ENCODE results near the gene TNPO1.

Gene TNPO1

GRCh38 chr5:72936893-72937292 is 120.4 kb downstream of the TNPO1 start:
- no peak for DNase-seq

- DNase-seq: no peak
Observed at GRCh38 chr5:72937517-72938061, 121.1 kb downstream of the TNPO1 start.

- DNase-seq: no peak
Observed at GRCh38 chr5:72938206-72938605, 121.7 kb downstream of the TNPO1 start.

GRCh38 chr5:72940082-72940481 is 123.6 kb downstream of the TNPO1 start:
- DNase-seq: no peak

GRCh38 chr5:72943307-72943706 is 126.8 kb downstream of the TNPO1 start:
- DNase-seq: no peak

GRCh38 chr5:72947498-72947897 is 131.0 kb downstream of the TNPO1 start:
- no peak for DNase-seq

- DNase-seq: no peak
Observed at GRCh38 chr5:72949481-72949880, 133.0 kb downstream of the TNPO1 start.

- DNase-seq: no peak
Observed at GRCh38 chr5:72951671-72952468, 135.4 kb downstream of the TNPO1 start.

GRCh38 chr5:72954389-72954788 is 137.9 kb downstream of the TNPO1 start:
- no peak for DNase-seq

GRCh38 chr5:72955143-72955767 is 138.8 kb downstream of the TNPO1 start:
- peak; percentile 23 for DNase-seq

- DNase-seq: peak; percentile 88
Observed at GRCh38 chr5:72955768-72956323, 139.4 kb downstream of the TNPO1 start, which contains the start of gene FCHO2. TSS of gene FCHO2 (plus strand) at chr5:72956041. CDS start at chr5:72956097, 56 bp downstream.

GRCh38 chr5:72956324-72957140 is 140.1 kb downstream of the TNPO1 start:
- DNase-seq: peak; percentile 15

- no peak for DNase-seq
Observed at GRCh38 chr5:72957337-72957736, 140.9 kb downstream of the TNPO1 start.

GRCh38 chr5:72959257-72959656 is 142.8 kb downstream of the TNPO1 start:
- DNase-seq: no peak

Data from SHP77 treated with DMSO at 0.1 percent for 48 hours (cell line).